K562 (cell line): ENCODE results near the gene TMTC2.

ENCODE experiments used
- ELF4 ChIP-seq: fragments of 450-650 bp; formaldehyde crosslinking; IDR thresholded peaks from 2 replicates; pipeline ENCODE4 v1.4.0; 2022; ENCODE audit warnings: missing genetic modification characterization
- EZH2 ChIP-seq: IDR thresholded peaks from 2 replicates; pipeline ENCODE4 v1.6.1; 2012; ENCODE audit warnings: low read depth, mild to moderate bottlenecking, inconsistent platforms, low read length, borderline replicate concordance
- SNIP1 ChIP-seq: fragments of 450-650 bp; IDR thresholded peaks from 2 replicates; pipeline ENCODE4 v1.7.1; 2017; ENCODE audit warnings: low read depth, mild to moderate bottlenecking
- TF ChIP-seq, protein P1 (sequence below), 3 experiments: IDR thresholded peaks in 2 of 3; conservative IDR thresholded peaks in 1 of 3; 2 replicates each; pipeline ENCODE4 v1.5.1; 2011 to 2012; ENCODE audit warnings: low read length in 3 of 3, mild to moderate bottlenecking in 3 of 3, control low read depth in 2 of 3, improper control_type of control experiment in 1 of 3, inconsistent platforms in 1 of 3, low read depth in 1 of 3, mixed read lengths in 1 of 3, moderate library complexity in 1 of 3; ENCODE audit not compliant: insufficient read depth in 2 of 3

DNA sequence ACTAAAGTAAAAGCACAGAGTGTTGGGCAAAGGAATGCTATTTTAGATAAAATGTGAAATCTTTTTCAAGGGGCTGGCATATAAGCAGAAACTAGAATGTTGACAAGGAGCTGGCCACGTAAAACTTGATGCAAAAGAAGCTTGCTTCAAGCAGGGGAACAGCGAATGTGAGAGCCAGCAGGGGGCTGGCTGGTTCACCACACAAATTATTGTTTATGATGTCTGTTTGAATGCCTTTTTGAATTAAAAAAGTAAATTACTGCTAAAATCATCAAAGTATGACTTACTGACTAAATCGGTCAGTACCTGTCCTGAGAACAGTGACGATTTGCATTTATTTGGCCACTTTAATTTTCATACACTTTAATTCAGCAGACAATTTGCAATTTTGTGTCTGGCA, 38.9 kb upstream of the TMTC2 start:
- TF ChIP-seq ELF4 (no peak), SNIP1 (no peak), EZH2 (no peak)
- TF ChIP-seq, protein P1, sequence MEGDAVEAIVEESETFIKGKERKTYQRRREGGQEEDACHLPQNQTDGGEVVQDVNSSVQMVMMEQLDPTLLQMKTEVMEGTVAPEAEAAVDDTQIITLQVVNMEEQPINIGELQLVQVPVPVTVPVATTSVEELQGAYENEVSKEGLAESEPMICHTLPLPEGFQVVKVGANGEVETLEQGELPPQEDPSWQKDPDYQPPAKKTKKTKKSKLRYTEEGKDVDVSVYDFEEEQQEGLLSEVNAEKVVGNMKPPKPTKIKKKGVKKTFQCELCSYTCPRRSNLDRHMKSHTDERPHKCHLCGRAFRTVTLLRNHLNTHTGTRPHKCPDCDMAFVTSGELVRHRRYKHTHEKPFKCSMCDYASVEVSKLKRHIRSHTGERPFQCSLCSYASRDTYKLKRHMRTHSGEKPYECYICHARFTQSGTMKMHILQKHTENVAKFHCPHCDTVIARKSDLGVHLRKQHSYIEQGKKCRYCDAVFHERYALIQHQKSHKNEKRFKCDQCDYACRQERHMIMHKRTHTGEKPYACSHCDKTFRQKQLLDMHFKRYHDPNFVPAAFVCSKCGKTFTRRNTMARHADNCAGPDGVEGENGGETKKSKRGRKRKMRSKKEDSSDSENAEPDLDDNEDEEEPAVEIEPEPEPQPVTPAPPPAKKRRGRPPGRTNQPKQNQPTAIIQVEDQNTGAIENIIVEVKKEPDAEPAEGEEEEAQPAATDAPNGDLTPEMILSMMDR (IDR thresholded peaks at IDR 0.05 in 2 of 3, conservative IDR thresholded peaks at IDR 0.05 in 1 of 3; ENCODE audit: insufficient read depth in 2 of 3, low read depth in 1 of 3, low read length in 3 of 3) = no peak
